K562 (cell line): Measurements from ENCODE around the gene NECTIN2. TPM values are rescaled to one million over a fixed set of nuclear protein-coding genes. Genes with fewer than 3 reads are reported as not detected.

ENCODE experiments used
- ARNT ChIP-seq, 2 experiments: fragments of 450-650 bp; IDR thresholded peaks; 2 replicates each; pipeline ENCODE4 v1.6.1; 2016; ENCODE audit warnings: mild to moderate bottlenecking in 1 of 2
- CTBP1 ChIP-seq: fragments of 450-650 bp; IDR thresholded peaks from 2 replicates; pipeline ENCODE4 v1.6.1; 2016; ENCODE audit warnings: borderline replicate concordance
- ID3 ChIP-seq, 2 experiments: fragments of 250-450 bp in 1 of 2; fragments of 450-650 bp in 1 of 2; sonication (Bioruptor Pico) in 1 of 2; IDR thresholded peaks; 2 replicates each; pipeline versions ENCODE4 v1.6.1 to v1.8.0; 2016 to 2021; ENCODE audit warnings: mild to moderate bottlenecking in 2 of 2, moderate library complexity in 2 of 2, missing compliant biosample characterization in 1 of 2, missing genetic modification characterization in 1 of 2
- NFIC ChIP-seq: fragments of 450-650 bp; IDR thresholded peaks from 2 replicates; pipeline ENCODE4 v1.6.1; 2017; ENCODE audit warnings: mild to moderate bottlenecking, inconsistent platforms
- PHF8 ChIP-seq: fragments of 200-600 bp; sonication (generic); IDR thresholded peaks from 2 replicates; pipeline ENCODE4 v1.6.1; 2012; ENCODE audit warnings: mixed run types, mild to moderate bottlenecking, inconsistent platforms, low read length, moderate library complexity, borderline replicate concordance
- POLR2G ChIP-seq: fragments of 200-400 bp; formaldehyde crosslinking; IDR thresholded peaks from 2 replicates; pipeline ENCODE4 v1.6.1; 2017; ENCODE audit warnings: low read depth, mild to moderate bottlenecking, antibody characterized with exemption, low read length, moderate library complexity
- SMARCA5 ChIP-seq: fragments of 450-650 bp; IDR thresholded peaks from 2 replicates; pipeline ENCODE4 v1.6.1; 2016
- ZBTB33 ChIP-seq: sonication (generic); formaldehyde crosslinking; IDR thresholded peaks from 2 replicates; pipeline ENCODE4 v1.8.1; 2023; ENCODE audit warnings: mild to moderate bottlenecking, missing genetic modification reagents
- ZBTB40 ChIP-seq, 2 experiments: fragments of 450-650 bp in 1 of 2; sonication (generic) in 1 of 2; formaldehyde crosslinking in 1 of 2; IDR thresholded peaks; 2 replicates each; pipeline versions ENCODE4 v1.7.1 to v1.9.0; 2016 to 2022; ENCODE audit warnings: inconsistent platforms in 1 of 2, mild to moderate bottlenecking in 1 of 2, missing genetic modification reagents in 1 of 2
- ZBTB7A ChIP-seq: IDR thresholded peaks from 2 replicates; pipeline ENCODE4 v1.6.1; 2011; ENCODE audit warnings: low read depth, mild to moderate bottlenecking, low read length, moderate library complexity, borderline replicate concordance; ENCODE audit not compliant: control insufficient read depth
- ZNF589 ChIP-seq: fragments of 200-800 bp; sonication (Bioruptor generic); IDR thresholded peaks from 2 replicates; pipeline ENCODE4 v1.6.1; 2016; ENCODE audit warnings: low read depth, missing genetic modification characterization, missing compliant biosample characterization
- ZSCAN32 ChIP-seq: fragments of 450-650 bp; formaldehyde crosslinking; IDR thresholded peaks from 2 replicates; pipeline ENCODE4 v1.4.0; 2020; ENCODE audit warnings: mild to moderate bottlenecking, moderate library complexity
- polyA plus RNA-seq, 8 experiments: library from polyadenylated mRNA; depleted of rRNA in 4 of 8; stranded (reverse) in 5 of 8; unstranded in 3 of 8; fragments of >200 nt; fragmentation: Nextera tagmentation in 2 of 8; fragmentation: Illumina TruSeq in 1 of 8; extraction: Ambion mirVana in 2 of 8; extraction: Trizol in 1 of 8; gene quantifications; 2 replicates each; pipeline versions ENCODE4 v1.2.1 to v1.2.3, GENCODE V29; 2011 to 2014; ENCODE audit warnings: inconsistent platforms in 1 of 8, missing spikeins in 1 of 8
- total RNA-seq, 7 experiments: library from RNA; depleted of rRNA in 6 of 7; stranded (reverse); fragments of >200 nt in 6 of 7; fragmentation: Illumina TruSeq in 2 of 7; extraction: Trizol in 2 of 7; gene quantifications; 2 replicates each; pipeline versions ENCODE4 v1.2.1 to v1.2.3, GENCODE V29; 2011 to 2021; ENCODE audit warnings: low replicate concordance in 1 of 7

NECTIN2 gene
- total and polyA plus RNA-seq, 9 of the 15 experiments (the other 6 are each of a cell fraction or from before 2014, with no cell fraction given) = 3.9 to 94.9 (median 34.9) TPM

GRCh38 chr19:44808463-44809371 lies 37.4 kb upstream of the NECTIN2 start, which contains the start of gene BCAM (continued):
- TF ChIP-seq ARNT (IDR thresholded peaks at IDR 0.05) = no peak
- no peak for TF ChIP-seq ID3 (CRISPR knock-in tag; IDR thresholded peaks at IDR 0.05)
- TF ChIP-seq ID3 (tag; IDR thresholded peaks at IDR 0.05) = no peak
- peak; percentile 56; the same call in 1 of the 2 replicates for TF ChIP-seq POLR2G
- no peak for TF ChIP-seq ZSCAN32
- 0 out of 2 replicates have a peak, but pooled peaks have one; percentile 52 for TF ChIP-seq ZBTB40 (IDR thresholded peaks at IDR 0.05)
- no peak for TF ChIP-seq ZBTB40 (CRISPR knock-in tag; IDR thresholded peaks at IDR 0.05)
- peak; percentile 62; the same call in 1 of the 2 replicates for TF ChIP-seq PHF8
- TF ChIP-seq CTBP1 = no peak
- peak; percentile 64 for TF ChIP-seq NFIC
- no peak for TF ChIP-seq ZNF589 (CRISPR knock-in tag)
- no peak for TF ChIP-seq ZBTB33
- TF ChIP-seq SMARCA5 = no peak
- TF ChIP-seq ZBTB7A = peak; percentile 55; the same call in 1 of the 2 replicates
